ENCODE measurements around the gene FLYWCH2.
"Not testable (repeated sequence)": the region's sequence is repeated elsewhere in the genome, so short reads cannot be mapped to it uniquely, and the experiment has no call there.

The FLYWCH2 gene

GRCh38 chr16:2930236-2930635 is 47.2 kb downstream of the FLYWCH2 start:
- H3K4me3 ChIP-seq (ENCODE audit: low read depth, low read length): no peak overlapping the region
- in situ Hi-C loops (cut with HindIII; ENCODE audit: low sequenced_read_pairs): no loop called here
- no peak for TF ChIP-seq CTCF (IDR thresholded peaks at IDR 0.05; ENCODE audit: low read depth, low read length)
- no peak for DNase-seq (ENCODE audit: low read depth, low spot score)

- in situ Hi-C loops (cut with HindIII; ENCODE audit: low sequenced_read_pairs); H3K4me3 ChIP-seq (ENCODE audit: low read depth, low read length); DNase-seq (ENCODE audit: low read depth, low spot score): not testable (repeated sequence)
Measured at GRCh38 chr16:2931231-2931914, 48.4 kb downstream of the FLYWCH2 start.

GRCh38 chr16:2933136-2933535 is 50.1 kb downstream of the FLYWCH2 start:
- in situ Hi-C loops (cut with HindIII; ENCODE audit: low sequenced_read_pairs): no loop called here
- DNase-seq (ENCODE audit: low read depth, low spot score): no peak
- no peak overlapping the region for H3K4me3 ChIP-seq (ENCODE audit: low read depth, low read length)
- no peak for TF ChIP-seq CTCF (IDR thresholded peaks at IDR 0.05; ENCODE audit: low read depth, low read length)

- no peak for TF ChIP-seq CTCF (IDR thresholded peaks at IDR 0.05; ENCODE audit: low read depth, low read length)
- no peak for DNase-seq (ENCODE audit: low read depth, low spot score)
- H3K4me3 ChIP-seq (ENCODE audit: low read depth, low read length): no peak overlapping the region
- in situ Hi-C loops (cut with HindIII; ENCODE audit: low sequenced_read_pairs): no loop called here
Measured at GRCh38 chr16:2933701-2934100, 50.7 kb downstream of the FLYWCH2 start.

- DNase-seq (ENCODE audit: low read depth, low spot score): no peak
- TF ChIP-seq CTCF (IDR thresholded peaks at IDR 0.05; ENCODE audit: low read depth, low read length): no peak
- H3K4me3 ChIP-seq (ENCODE audit: low read depth, low read length): no peak overlapping the region
- in situ Hi-C loops (cut with HindIII; ENCODE audit: low sequenced_read_pairs): no loop called here
Measured at GRCh38 chr16:2934450-2934849, 51.4 kb downstream of the FLYWCH2 start.

GRCh38 chr16:2936436-2937011 is 53.5 kb downstream of the FLYWCH2 start:
- no peak for DNase-seq (ENCODE audit: low read depth, low spot score)
- TF ChIP-seq CTCF (IDR thresholded peaks at IDR 0.05; ENCODE audit: low read depth, low read length): no peak
- in situ Hi-C loops (cut with HindIII; ENCODE audit: low sequenced_read_pairs): no loop called here
- no peak overlapping the region for H3K4me3 ChIP-seq (ENCODE audit: low read depth, low read length)

GRCh38 chr16:2937170-2937569 is 54.2 kb downstream of the FLYWCH2 start:
- in situ Hi-C loops (cut with HindIII; ENCODE audit: low sequenced_read_pairs): no loop called here
- TF ChIP-seq CTCF (IDR thresholded peaks at IDR 0.05; ENCODE audit: low read depth, low read length): no peak
- DNase-seq (ENCODE audit: low read depth, low spot score): no peak
- no peak overlapping the region for H3K4me3 ChIP-seq (ENCODE audit: low read depth, low read length)

Data from astrocyte of the spinal cord (primary cell).